GM21390 (cell line): Measurements from ENCODE around the gene PRTN3.
"Not testable (repeated sequence)": the region's sequence is repeated elsewhere in the genome, so short reads cannot be mapped to it uniquely, and the experiment has no call there.

Experiments used
- ATAC-seq: cut with Tn5 transposase; IDR thresholded peaks from one replicate; pipeline ENCODE4 v1.9.1; 2021; ENCODE audit not compliant: unreplicated experiment

The PRTN3 gene

GRCh38 chr19:843836-844545 is 3.2 kb downstream of the PRTN3 start:
- no peak for ATAC-seq

GRCh38 chr19:844546-844971 is 3.8 kb downstream of the PRTN3 start:
- no peak for ATAC-seq

GRCh38 chr19:845707-846521 is 5.1 kb downstream of the PRTN3 start:
- ATAC-seq = no peak

GRCh38 chr19:848386-848921 is 7.7 kb downstream of the PRTN3 start:
- ATAC-seq = no peak

- ATAC-seq = not testable (repeated sequence)
Measured at GRCh38 chr19:849195-849594, 8.4 kb downstream of the PRTN3 start.

- ATAC-seq = no peak
Measured at GRCh38 chr19:850221-850978, 9.6 kb downstream of the PRTN3 start.

- ATAC-seq = no peak
Measured at GRCh38 chr19:850979-851335, 10.2 kb downstream of the PRTN3 start.

- no peak for ATAC-seq
Measured at GRCh38 chr19:852136-853013, 11.6 kb downstream of the PRTN3 start, which contains the start of gene ELANE. Gene ELANE (plus strand): TSS chr19:852303. CDS start chr19:852329, 26 bp downstream.

- ATAC-seq = no peak
Measured at GRCh38 chr19:853014-853585, 12.3 kb downstream of the PRTN3 start.

- not testable (repeated sequence) for ATAC-seq
Measured at GRCh38 chr19:853614-854220, 12.9 kb downstream of the PRTN3 start.

GRCh38 chr19:854549-854948 is 13.8 kb downstream of the PRTN3 start:
- no peak for ATAC-seq

- ATAC-seq = no peak
Measured at GRCh38 chr19:855142-855541, 14.3 kb downstream of the PRTN3 start.

- ATAC-seq = no peak
Measured at GRCh38 chr19:855566-856120, 14.8 kb downstream of the PRTN3 start.

- no peak for ATAC-seq
Measured at GRCh38 chr19:858284-858683, 17.5 kb downstream of the PRTN3 start.

- ATAC-seq = no peak
Measured at GRCh38 chr19:858868-859843, 18.4 kb downstream of the PRTN3 start, which contains the start of gene CFD. Gene CFD (plus strand): TSS chr19:859664. CDS start chr19:859690, 26 bp downstream.

- no peak for ATAC-seq
Measured at GRCh38 chr19:861141-861755, 20.4 kb downstream of the PRTN3 start.

- no peak for ATAC-seq
Measured at GRCh38 chr19:861756-862580, 21.2 kb downstream of the PRTN3 start.
